Measurements from ENCODE around the gene PC.

DNA sequence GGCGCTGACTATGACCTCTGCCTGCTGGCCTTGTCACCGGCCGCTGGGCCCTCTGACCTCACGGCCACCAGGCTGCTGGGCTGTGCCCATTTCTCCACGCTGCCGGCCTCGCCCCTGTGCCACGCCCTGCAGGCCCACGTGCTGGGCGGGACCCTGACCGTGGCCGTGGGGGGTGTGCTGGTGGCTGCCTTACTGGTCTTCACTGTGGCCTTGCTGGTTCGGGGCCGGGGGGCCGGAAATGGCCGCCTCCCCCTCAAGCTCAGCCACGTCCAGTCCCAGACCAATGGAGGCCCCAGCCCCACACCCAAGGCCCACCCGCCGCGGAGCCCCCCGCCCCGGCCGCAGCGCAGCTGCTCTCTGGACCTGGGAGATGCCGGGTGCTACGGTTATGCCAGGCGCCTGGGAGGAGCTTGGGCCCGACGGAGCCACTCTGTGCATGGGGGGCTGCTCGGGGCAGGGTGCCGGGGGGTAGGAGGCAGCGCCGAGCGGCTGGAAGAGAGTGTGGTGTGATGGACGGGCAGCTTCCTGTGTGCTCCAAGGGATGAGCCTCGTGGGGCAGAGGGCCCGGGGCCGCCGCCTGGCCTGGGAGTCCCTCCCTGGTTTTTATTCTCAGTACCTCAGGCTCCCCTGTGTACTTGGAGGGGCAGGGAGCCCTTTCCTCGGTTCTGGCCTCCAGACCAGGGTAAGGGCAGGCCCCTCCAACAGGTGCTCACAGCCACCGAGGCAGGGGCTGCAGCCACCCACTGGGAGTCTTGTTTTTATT, 98.3 kb downstream of the PC start:
- TF ChIP-seq, protein P1, sequence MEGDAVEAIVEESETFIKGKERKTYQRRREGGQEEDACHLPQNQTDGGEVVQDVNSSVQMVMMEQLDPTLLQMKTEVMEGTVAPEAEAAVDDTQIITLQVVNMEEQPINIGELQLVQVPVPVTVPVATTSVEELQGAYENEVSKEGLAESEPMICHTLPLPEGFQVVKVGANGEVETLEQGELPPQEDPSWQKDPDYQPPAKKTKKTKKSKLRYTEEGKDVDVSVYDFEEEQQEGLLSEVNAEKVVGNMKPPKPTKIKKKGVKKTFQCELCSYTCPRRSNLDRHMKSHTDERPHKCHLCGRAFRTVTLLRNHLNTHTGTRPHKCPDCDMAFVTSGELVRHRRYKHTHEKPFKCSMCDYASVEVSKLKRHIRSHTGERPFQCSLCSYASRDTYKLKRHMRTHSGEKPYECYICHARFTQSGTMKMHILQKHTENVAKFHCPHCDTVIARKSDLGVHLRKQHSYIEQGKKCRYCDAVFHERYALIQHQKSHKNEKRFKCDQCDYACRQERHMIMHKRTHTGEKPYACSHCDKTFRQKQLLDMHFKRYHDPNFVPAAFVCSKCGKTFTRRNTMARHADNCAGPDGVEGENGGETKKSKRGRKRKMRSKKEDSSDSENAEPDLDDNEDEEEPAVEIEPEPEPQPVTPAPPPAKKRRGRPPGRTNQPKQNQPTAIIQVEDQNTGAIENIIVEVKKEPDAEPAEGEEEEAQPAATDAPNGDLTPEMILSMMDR (IDR thresholded peaks at IDR 0.05 in 8 of 11, conservative IDR thresholded peaks at IDR 0.05 in 3 of 11) = no peak
- TF ChIP-seq POLR2AphosphoS5 (IDR thresholded peaks at IDR 0.05) = no peak
